ENCODE results near the gene TMEM126B.
"Not testable (repeated sequence)": the region's sequence is repeated elsewhere in the genome, so short reads cannot be mapped to it uniquely, and the experiment has no call there.

The TMEM126B gene

DNA sequence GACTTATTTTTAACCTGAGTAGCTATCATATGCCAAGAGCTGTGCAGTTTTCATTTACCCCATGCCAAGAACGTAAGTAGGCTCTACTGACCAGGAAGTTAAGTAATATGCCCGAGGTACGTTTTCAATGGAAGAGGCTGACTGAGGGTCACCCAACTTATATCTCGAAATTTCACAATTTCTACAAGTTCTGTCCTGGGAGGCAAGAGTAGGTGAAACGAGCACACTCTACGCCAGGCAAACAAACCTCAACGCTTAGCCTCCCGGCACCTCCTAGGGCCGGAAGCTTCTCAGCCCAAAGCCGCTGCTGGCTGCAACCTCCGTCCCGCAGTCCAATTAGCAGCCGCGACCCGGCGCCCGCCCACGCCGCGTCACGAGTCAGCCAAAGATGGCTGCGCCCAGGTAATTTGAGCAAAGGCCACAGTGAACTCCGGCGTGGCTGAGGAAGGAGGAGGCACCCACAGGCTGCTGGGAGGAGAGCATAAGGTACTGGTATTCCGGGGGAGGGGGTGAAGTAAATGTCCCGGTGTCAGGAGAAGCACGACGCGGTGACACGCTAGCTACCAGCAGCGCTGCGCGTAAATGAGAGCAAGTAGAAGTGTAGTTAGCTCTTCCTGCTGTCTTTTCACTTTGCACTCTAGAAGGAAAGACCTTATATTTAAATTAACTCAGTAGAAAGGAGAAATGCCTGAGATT lies 19.4 kb downstream of the TMEM126B start, which contains the start of gene TMEM126A:
TSS of gene TMEM126A (plus strand) at position 364 of the 696 bp plus-strand sequence. CDS start 2,289 bp downstream, outside the sequence.
- DNase-seq (ENCODE audit: low read depth): peak; percentile 69
- TF ChIP-seq, protein P1, sequence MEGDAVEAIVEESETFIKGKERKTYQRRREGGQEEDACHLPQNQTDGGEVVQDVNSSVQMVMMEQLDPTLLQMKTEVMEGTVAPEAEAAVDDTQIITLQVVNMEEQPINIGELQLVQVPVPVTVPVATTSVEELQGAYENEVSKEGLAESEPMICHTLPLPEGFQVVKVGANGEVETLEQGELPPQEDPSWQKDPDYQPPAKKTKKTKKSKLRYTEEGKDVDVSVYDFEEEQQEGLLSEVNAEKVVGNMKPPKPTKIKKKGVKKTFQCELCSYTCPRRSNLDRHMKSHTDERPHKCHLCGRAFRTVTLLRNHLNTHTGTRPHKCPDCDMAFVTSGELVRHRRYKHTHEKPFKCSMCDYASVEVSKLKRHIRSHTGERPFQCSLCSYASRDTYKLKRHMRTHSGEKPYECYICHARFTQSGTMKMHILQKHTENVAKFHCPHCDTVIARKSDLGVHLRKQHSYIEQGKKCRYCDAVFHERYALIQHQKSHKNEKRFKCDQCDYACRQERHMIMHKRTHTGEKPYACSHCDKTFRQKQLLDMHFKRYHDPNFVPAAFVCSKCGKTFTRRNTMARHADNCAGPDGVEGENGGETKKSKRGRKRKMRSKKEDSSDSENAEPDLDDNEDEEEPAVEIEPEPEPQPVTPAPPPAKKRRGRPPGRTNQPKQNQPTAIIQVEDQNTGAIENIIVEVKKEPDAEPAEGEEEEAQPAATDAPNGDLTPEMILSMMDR (IDR thresholded peaks at IDR 0.05; ENCODE audit: low read depth, low read length, missing control alignments): no peak
- peak within 1 kb of the TSS; percentile 72 for H3K4me3 ChIP-seq (ENCODE audit: low read depth, low read length)

DNA sequence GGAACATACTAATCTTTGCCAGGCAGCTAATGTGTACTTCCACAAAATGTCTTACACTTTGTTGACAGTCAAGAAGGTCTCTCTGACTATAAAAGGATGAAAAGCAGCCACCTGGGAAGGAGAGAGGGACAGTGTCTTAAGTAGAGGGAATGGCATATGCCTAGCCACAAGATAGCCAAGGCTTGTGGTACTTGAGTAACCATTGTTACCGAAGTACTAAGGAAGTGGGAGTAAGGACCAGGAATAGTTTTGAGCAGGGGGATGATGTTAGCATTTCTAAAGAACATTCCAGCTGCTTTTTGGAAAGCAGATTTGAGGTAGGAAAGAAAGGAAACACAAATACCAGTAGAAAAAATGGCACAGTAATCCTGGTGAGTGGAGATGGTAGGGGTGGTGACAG lies 22.7 kb downstream of the TMEM126B start:
- TF ChIP-seq, protein P1 (IDR thresholded peaks at IDR 0.05; ENCODE audit: low read depth, low read length, missing control alignments): no peak
- DNase-seq (ENCODE audit: low read depth): no peak
- no peak overlapping the region for H3K4me3 ChIP-seq (ENCODE audit: low read depth, low read length)

DNA sequence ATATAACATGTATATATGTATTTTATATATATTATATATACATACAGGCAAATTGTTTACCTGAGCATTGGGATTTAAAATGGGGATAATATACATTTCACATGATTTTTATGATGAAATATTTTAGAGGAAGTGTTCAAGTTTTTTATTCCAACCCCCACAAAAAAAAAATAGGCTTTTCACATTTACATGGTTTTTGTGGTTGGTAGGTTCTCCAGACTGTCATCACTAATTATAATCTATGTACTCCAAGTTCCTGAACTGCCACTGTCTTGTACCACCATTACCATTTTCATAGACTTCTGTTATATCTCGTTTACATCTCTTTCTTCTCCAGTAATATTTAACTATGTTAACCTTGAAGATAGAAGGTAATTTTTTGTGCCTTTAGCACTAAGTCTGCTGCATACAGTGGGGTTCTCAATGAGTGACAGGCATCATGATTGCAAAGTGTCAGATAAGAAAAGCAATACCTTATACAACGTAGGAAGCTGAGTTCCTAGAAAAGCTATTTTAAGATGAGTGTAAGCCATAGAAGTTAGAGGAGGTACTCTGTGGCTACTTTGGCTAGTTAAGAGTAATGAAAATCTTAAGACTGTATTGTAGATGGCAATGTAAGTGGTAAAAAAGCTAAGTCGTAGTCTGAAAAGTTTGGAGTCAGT lies 24.5 kb downstream of the TMEM126B start:
- no peak for DNase-seq (ENCODE audit: low read depth)
- TF ChIP-seq, protein P1 (IDR thresholded peaks at IDR 0.05; ENCODE audit: low read depth, low read length, missing control alignments): no peak
- H3K4me3 ChIP-seq (ENCODE audit: low read depth, low read length): no peak overlapping the region

DNA sequence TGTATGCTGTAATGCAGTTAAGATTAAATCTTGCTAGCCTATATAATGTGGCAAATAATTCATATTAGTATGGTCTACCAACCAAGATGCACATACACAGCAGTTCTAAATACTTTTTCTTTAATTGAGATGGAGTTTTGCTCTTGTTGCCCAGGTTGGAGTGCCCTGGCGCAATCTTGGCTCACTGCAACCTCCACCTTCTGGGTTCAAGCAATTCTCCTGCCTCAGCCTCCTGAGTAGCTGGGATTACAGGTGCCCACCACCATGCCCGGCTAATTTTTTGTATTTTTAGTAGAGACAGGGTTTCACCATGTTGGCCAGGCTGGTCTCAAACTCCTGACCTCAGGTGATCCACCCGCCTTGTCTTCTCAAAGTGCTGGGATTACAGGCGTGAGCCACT lies 25.9 kb downstream of the TMEM126B start:
- DNase-seq (ENCODE audit: low read depth); H3K4me3 ChIP-seq (ENCODE audit: low read depth, low read length): not testable (repeated sequence)

DNA sequence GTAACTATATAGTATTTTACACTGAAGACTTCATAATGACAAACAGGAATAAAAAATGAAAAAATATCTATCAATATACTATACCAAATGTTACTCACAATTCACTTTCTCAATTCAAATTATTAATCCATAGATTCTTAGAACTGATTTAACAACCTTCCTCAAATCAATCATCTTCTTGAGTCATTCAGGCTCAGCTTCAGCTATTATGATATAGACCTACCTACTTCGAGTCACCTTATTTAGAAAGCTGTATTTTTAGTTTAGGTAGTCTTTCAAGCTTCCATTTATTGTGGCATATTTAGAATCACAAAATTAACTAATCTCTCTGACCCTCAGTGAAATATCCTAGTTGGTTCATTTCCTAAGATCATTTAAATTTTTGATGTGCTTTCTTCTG lies 28.4 kb downstream of the TMEM126B start:
- TF ChIP-seq, protein P1 (IDR thresholded peaks at IDR 0.05; ENCODE audit: low read depth, low read length, missing control alignments): no peak
- DNase-seq (ENCODE audit: low read depth): no peak
- no peak overlapping the region for H3K4me3 ChIP-seq (ENCODE audit: low read depth, low read length)

DNA sequence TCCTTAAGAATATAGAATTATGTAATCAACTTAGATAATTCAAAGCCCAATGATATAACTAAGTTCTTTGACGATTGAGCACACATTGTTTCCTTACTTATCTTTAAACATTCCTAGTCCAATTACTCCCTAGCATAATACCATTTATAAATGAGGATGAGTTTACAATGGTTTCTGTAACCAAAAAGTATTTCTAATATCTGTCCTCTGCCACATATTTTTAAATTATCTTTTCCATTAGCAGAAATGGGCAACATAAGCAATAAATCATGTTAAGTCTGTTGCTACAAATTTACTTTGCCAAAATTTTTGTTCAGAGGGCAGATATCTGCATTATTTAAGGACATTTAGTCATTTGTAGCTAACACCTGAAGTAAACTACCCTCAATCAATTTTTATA lies 29.8 kb downstream of the TMEM126B start:
- DNase-seq (ENCODE audit: low read depth): no peak
- no peak overlapping the region for H3K4me3 ChIP-seq (ENCODE audit: low read depth, low read length)
- TF ChIP-seq, protein P1 (IDR thresholded peaks at IDR 0.05; ENCODE audit: low read depth, low read length, missing control alignments): no peak

DNA sequence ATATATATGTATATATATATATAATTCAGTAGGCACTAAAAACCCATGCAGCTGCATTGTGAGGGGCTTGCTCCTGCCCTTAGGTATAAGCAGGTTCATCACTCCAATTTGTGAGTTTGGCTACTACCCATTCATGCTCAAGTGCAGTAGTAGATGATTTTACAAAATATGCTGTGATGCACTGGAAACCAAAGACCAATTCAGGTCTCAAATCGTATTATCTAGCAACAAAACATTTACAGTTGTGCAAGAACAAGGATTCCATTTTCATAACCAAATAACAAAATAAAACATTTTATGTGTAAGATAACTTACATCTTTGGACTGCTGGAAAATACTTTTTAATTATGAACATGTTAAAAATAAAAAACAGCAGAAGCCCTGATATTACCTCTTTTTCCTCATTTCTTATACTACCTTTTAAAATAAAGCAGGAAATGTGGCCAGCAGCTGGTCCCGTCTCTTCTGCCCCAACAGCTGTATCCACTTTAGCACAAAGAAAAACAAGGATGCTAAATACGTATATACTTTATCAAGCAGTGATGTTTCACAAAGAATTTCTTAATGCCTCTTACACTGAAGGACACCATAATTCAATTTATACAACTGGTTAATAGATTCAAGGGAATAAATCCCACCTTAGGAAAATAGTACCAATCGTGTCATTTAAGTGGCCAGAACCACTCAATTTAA lies 33.7 kb downstream of the TMEM126B start:
- TF ChIP-seq, protein P1 (IDR thresholded peaks at IDR 0.05; ENCODE audit: low read depth, low read length, missing control alignments): no peak
- H3K4me3 ChIP-seq (ENCODE audit: low read depth, low read length): peak overlapping the region; percentile 69
- no peak for DNase-seq (ENCODE audit: low read depth)
